GM18870 (cell line): Measurements from ENCODE around the gene APP.
"Not testable (repeated sequence)": the region's sequence is repeated elsewhere in the genome, so short reads cannot be mapped to it uniquely, and the experiment has no call there.

ENCODE experiments used
- ATAC-seq: cut with Tn5 transposase; IDR thresholded peaks from one replicate; pipeline ENCODE4 v1.9.1; 2021; ENCODE audit warnings: moderate library complexity; ENCODE audit not compliant: unreplicated experiment

Gene APP

GRCh38 chr21:26165331-26165730 lies 5.2 kb downstream of the APP start:
- ATAC-seq: no peak

GRCh38 chr21:26164311-26164710 lies 6.3 kb downstream of the APP start:
- ATAC-seq: no peak

- ATAC-seq: no peak
Observed at GRCh38 chr21:26162081-26162480, 8.5 kb downstream of the APP start.

GRCh38 chr21:26159869-26160268 lies 10.7 kb downstream of the APP start:
- ATAC-seq: no peak

- ATAC-seq: no peak
Observed at GRCh38 chr21:26157801-26158200, 12.8 kb downstream of the APP start.

GRCh38 chr21:26154753-26155152 lies 15.8 kb downstream of the APP start:
- no peak for ATAC-seq

GRCh38 chr21:26153758-26154157 lies 16.8 kb downstream of the APP start:
- ATAC-seq: no peak

- ATAC-seq: no peak
Observed at GRCh38 chr21:26148840-26149354, 21.7 kb downstream of the APP start.

- no peak for ATAC-seq
Observed at GRCh38 chr21:26148071-26148839, 22.3 kb downstream of the APP start.

GRCh38 chr21:26147535-26147934 lies 23.0 kb downstream of the APP start:
- ATAC-seq: no peak

- no peak for ATAC-seq
Observed at GRCh38 chr21:26146681-26147080, 23.9 kb downstream of the APP start.

- no peak for ATAC-seq
Observed at GRCh38 chr21:26144031-26144430, 26.5 kb downstream of the APP start.

- ATAC-seq: no peak
Observed at GRCh38 chr21:26142363-26142762, 28.2 kb downstream of the APP start.

GRCh38 chr21:26140926-26141325 lies 29.6 kb downstream of the APP start:
- no peak for ATAC-seq

- ATAC-seq: no peak
Observed at GRCh38 chr21:26140164-26140579, 30.4 kb downstream of the APP start.

GRCh38 chr21:26138615-26139257 lies 31.8 kb downstream of the APP start:
- ATAC-seq: no peak

GRCh38 chr21:26137379-26138060 lies 33.0 kb downstream of the APP start:
- peak; percentile 36 for ATAC-seq

- peak; percentile 97 for ATAC-seq
Observed at GRCh38 chr21:26136671-26137070, 33.9 kb downstream of the APP start.

GRCh38 chr21:26135520-26135919 lies 35.0 kb downstream of the APP start:
- ATAC-seq: no peak

- ATAC-seq: no peak
Observed at GRCh38 chr21:26131554-26131953, 39.0 kb downstream of the APP start.

- not testable (repeated sequence) for ATAC-seq
Observed at GRCh38 chr21:26131053-26131452, 39.5 kb downstream of the APP start.
